CD4-positive, alpha-beta T cell treated with Interleukin-4 for 1 hour (primary cell): ENCODE data around the gene DNM1.

Experiments used
- DNase-seq, 2 donors: peaks; one replicate each; pipeline ENCODE4 v3.0.0-alpha.2; 2020 to 2022

Gene DNM1

DNA sequence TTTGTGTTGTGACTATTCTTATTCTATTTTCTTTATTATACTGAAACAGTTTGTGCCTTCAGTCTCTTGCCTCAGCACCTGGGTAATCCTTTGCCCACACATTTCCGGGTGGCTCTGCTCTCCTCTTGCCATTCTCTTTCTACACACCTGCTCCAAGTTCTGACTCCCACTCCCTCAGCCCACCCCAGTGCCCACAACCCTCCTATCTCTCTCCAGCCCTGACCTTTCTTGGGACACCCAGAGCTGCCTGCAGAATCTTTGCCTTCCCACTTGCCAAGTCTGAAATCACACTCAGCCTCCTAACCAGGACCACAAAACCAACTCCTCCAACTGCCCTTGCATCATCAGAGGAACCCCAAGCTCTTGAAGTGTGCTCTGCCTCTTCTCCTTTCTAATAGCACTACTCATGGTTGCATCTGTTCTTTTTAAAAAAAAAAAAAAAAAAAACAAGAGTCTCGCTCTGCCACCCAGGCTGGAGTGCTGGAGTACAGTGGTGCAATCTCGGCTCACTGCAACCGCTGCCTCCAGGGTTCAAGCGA lies 77.0 kb downstream of the DNM1 start:
- DNase-seq: no peak

DNA sequence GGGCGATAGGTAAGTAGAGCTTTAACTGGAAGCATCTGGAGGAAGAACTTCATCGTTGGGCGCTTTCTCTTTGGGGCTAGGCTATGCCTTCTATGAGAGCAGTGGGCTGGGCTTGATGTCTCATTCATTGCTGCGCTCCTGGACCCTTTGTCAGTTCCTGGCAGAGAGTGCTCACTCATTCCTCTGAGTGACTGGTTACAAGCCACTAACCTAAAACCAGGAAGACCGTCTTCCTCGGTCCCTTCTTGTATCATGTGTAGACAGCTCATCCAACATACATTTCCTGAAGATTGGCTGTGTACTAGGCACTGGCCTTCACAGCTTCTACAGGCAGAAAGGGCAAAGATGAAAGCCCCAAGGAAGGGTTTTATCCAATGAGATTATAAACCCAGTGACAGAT lies 79.3 kb downstream of the DNM1 start:
- DNase-seq: no peak

DNA sequence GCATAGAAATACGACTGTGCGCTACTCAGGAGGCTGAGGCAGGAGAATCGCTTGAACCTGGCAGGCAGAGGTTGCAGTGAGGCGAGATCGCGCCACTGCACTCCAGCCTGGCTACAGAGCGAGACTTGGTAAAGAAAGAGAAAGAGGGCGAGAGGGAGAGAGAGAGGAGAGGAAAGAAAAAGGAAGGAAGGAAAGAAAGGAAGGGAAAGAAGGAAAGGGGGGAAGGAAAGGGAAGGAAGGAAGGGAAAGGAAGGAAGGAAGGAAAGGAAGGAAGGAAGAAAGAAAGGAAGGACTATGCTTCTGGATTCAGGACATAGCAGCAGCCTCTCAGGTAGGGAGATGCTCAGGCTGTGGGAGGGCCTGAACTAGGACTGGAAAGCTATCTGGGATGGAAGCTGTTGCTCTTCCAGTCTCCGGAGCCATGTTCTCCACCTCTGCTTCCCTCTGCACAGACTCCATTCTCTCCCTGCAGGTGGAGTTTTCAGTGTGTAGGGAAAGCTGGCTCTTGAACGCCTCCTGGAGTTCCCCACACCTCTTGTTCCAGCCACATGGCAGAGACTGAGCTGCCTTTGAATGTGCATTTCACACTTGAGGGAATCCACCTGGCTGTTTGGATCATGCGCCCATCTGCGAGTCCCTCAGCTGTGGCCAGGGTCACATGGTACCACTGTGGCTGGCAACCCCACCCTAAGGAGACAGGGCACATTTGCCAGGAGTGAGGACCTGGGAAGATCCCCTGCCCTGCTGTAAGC lies 82.0 kb downstream of the DNM1 start:
- no peak for DNase-seq

DNA sequence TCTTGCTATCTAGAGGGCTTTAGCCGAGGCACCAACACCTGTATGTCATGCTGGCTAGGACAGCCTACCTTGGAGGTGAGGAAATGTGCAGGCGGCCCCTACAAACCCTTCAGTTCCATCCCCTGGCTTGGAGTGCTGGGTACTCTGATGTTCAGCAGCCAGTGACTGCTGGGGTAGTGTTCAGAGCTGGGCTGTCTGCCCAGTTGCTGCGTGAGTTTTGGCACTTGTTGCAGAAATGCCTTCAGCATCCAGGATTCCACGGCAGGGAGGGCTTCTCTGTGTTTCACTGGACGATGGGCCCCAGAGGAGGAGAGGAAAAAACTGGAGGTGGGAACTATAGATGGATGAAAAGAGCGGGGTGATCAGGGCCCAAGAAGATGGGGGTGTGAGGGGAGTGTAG lies 83.3 kb downstream of the DNM1 start:
- no peak for DNase-seq

DNA sequence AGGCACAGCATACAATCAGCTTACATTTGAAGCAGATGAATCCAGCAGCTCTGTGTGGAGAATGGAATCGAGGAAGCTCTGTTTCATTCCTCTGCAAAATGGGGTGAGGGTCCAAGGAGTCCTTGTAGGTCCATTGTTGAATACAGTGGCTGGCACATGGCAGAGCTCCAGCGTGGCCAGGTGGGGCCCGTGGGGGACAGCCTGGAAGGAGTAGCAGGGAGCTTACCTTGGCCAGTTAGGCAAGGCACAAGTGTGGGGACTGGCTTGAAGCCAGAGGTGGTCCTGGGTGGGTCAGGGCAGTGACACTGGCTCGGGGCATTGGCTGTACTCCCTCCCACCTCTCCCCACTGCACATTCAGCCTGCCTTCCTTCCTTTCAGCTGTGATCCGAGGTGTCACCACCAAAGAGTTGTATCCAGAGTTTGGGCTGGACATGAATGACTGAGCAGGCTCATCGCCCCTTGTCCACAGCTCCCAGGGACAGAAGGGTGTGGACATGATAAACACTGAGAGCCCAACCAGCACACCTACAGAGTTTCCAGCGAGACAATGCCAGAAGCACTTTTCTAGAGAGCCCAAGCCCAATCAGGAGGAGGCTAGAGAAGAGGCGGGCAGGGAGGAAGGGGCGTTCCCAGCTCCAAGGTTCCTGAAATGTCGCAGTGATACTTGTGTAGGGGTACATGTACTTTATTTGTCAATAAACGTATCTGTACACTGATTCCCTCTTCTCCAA lies 85.3 kb downstream of the DNM1 start:
- no peak for DNase-seq

DNA sequence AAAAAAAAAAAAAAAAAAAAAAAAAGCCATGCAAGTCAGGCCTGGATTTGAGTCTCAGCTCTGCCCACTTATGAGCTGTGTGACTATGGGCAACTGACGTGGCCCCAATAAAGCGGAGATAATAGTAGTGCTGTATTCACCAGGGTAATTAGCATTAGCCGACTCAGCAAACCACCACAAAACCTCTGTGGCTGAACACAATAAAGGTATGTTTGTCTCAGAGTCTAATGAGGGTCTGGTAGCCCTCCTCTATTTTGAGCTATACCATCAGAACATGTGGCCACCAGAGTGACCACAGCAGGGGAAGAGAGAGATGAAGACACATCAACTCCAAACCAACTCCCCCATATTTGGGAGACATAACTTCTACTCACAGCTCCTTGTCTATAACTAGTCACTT lies 88.8 kb downstream of the DNM1 start:
- no peak for DNase-seq

DNA sequence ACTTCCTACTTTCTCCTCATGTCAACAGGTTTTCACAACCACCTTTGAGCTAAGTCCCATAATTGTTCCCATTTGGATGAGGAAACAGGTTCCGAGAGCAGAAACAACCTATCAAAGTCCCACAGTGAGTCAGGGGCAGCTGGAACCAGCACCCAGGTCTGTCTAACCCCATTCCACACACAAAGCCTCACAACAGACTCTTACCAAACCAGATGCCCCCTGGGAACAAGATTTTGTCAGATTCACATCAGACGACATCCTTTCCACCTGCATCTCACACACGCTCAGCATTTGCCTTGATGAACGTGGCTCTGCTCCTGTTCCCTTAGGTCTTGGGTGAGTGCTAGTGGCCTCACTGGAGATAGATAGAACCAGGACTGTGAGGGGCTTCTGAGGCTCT lies 89.9 kb downstream of the DNM1 start:
- no peak for DNase-seq

DNA sequence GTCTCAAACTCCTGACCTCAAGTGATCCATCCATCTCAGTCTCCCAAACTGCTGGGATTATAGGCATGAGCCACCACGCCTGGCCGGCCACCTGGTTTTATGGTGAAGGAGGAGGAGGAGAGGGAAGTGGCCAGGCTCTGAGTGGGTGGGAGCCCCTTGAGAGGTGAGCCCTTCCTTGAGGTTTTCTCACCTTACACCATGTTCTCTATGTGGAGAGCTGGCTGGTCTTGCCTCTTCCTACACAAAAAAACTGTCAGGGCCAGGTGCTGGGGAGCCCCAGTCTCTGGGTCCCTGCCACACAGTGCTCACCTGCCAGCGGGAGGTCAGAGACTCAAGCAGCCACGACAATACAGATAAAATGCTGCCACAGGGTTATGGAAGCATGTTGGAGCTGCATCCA lies 91.0 kb downstream of the DNM1 start:
- no peak for DNase-seq

DNA sequence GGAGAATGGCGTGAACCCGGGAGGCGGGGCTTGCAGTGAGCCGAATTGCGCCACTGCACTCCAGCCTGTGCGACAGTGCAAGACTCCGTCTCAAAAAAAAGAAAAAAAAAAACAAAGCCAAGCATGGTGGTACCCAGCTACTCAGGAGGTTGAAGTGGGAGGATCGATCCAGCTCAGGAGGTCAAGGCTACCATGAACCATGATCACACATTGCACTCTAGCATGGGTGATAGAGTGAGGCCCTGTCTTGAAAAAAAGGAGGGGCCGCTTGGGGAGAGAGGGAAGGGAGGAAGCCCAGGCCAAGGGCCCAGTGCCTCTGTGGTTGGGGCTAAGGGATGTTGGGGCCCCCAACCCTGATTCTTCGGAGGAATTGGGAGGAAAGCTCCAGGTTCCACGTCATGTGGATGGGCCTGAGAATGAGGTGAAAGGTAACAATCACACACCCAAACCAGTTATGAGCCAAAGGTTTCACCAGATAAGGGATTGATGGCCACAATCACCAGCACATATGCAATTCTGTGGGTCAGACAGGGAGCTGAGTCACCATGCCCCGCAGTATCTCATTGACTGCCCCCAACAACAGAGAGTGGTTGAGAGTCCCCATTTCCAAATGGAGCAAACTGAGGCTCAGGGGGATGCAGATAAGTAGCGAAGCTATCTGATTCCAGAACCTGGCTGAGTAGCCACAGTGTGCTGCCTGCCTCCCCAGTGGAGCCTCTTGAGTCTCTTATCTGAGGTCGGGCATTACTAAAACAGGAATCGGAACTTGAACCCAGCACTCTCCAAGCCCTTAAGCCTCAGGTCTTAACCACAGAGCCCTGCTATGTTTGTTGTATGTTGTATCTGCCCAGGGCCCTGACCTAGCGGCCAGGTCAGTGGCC lies 93.4 kb downstream of the DNM1 start:
- DNase-seq: no peak

DNA sequence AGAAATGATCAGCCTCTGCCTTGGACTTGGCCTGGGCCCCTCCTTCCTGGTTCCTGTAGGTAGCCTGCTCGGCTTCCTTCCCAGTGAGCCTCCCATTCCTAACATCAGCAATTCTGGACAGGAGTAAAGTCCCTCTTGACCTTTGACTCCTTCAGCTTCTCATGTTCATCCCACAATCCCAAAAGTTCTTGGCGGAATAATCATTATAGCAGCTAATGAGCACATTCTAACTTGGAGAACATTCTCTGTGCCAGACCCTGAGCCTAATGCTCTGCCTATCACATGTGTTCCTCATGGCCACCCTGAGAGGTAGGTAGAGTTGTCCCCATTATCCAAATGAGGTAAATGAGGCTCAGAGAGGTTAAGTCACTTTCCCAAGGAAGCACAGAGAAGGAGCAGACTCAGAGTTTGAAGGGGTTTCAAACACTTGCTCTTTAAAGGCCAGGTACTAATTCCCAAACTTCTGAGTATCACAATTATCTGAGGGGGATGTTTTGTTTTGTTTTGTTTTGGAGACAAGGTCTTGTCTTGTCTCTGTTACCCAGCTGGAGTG lies 94.1 kb downstream of the DNM1 start:
- no peak for DNase-seq

DNA sequence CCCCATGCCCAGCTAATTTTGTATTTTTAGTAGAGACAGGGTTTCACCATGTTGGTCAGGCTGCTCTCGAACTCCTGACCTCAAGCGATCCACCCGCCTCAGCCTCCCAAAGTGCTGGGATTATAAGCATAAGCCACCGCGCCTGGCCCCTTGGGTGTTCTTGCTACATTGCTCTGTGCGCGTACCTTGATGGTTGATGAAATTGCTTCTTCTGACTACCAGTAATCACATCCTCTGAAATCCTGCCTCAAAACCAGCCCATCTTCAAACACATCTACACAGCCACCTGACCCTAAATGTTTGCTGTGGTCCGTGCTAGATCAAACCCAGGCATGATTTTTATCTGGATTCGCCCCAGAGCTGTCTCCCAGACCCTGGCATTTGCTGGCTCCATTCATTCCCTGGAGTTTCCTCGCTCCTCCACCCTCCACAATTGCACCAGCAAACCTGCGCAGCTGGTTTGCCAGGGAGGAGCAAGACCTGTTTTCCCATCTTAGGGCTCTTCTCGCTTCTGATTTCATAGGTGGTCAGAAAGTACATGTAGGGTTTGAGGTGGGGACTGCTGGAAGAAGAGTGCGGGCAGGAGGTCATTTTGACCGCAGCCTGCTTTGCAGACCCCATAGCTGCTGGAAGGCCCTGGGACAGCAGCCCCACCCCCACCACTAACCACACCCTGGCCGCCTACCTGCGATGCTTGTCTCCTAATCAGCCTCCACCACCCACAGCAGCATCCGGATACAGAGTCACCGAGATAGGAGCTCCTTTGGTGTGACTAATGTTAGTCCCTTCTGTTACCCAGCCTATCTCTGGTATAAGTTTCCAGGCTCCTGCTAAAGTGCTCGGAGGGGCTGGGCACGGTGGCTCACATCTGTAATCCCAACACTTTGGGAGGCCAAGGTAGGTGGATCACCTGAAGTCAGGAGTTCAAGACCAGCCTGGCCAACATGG lies 95.6 kb downstream of the DNM1 start:
- no peak for DNase-seq

DNA sequence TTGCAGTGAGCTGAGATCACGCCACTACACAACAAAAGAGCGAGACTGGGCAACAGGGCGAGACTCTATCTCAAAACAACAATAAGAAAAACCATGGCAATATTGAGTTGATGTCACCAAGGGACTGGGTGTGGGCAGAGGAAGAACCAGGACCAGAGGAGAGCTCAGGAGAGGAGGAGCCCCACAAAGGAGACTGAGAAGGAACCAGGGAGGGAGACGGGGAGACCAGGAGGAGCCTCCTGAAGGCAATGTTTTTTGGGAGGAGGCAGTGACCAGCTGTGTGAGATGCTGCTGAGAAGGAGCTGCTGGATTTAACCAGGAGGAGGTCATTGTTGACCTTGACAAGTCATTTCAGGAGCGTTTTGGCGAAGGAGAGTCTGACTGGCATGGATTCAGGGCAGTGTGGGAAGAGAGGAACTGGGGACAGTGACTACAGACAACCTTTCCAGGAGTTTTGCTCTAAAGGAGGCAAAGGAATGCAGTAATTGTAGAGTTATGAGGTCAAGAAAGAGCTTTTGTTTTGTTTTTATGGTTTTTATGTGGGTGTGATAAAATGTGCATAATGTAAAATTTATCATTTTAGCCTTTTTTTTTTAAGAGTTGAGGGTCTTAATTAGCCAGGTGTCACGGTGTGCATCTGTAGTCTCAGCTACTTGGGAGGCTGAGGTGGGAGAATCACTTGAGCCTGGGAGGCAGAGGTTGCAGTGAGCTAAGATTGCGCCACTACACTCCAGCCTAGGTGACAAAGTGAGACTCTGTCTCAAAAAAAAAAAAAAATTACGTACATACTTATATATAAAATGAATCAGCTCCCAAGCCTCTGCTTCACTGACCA lies 101.2 kb downstream of the DNM1 start:
- no peak for DNase-seq
